AG04449 (cell line): ENCODE results near the gene SLPI.

Experiments
- CTCF ChIA-PET: fragments of 350-600 bp; formaldehyde crosslinking; extraction: SDS; loops from one replicate; lab custom pipeline; 2021; ENCODE audit warnings: antibody characterized with exemption; lab: Yijun Ruan, JAX
- POLR2A ChIA-PET: fragments of 400-600, 350-600 bp; formaldehyde crosslinking; extraction: SDS; loops from one replicate; lab custom pipeline; 2020; ENCODE audit warnings: antibody characterized with exemption, inconsistent platforms; lab: Yijun Ruan, JAX
- DNase-seq: peaks from one replicate; pipeline ENCODE4 v3.0.0-alpha.2; 2010; ENCODE audit warnings: low read depth, low spot score
- H3K4me3 ChIP-seq: 2 replicates; pipeline ENCODE4 v1.5.1; 2011; ENCODE audit warnings: low read depth, mild to moderate bottlenecking, control low read depth, low read length
- TF ChIP-seq, protein P1 (sequence below): IDR thresholded peaks from one replicate; pipeline ENCODE4 v1.5.1; 2011; ENCODE audit warnings: mild to moderate bottlenecking, moderate library complexity, low read length, control low read depth, inconsistent platforms; ENCODE audit not compliant: insufficient read depth; ENCODE audit errors: missing control alignments

SLPI gene

DNA sequence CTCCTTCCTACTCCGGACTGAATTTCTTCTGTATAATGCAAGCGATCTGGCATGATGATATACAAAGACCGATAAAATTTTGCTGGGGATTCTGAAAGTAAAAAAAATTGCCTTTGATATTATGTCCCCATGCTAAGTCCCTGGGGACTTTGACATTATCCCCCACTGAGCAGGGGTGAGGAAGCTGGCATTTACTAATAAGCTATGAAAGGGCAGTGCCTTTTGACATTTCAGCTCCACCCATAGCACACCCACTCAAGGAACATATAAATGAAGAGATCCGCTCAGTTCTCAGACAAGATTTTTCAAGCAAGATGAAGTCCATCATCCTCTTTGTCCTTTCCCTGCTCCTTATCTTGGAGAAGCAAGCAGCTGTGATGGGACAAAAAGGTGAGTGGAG, 33.3 kb downstream of the SLPI start, which contains the start of gene SEMG2:
Gene SEMG2, plus strand, starts transcription at position 298 of the 400 bp plus-strand sequence. Its CDS starts 17 bp downstream, at position 315.
- DNase-seq: no peak
- H3K4me3 ChIP-seq: no peak within 1 kb of the TSS
- ChIA-PET CTCF (no interaction called here), POLR2A (no interaction called here)
- TF ChIP-seq, protein P1, sequence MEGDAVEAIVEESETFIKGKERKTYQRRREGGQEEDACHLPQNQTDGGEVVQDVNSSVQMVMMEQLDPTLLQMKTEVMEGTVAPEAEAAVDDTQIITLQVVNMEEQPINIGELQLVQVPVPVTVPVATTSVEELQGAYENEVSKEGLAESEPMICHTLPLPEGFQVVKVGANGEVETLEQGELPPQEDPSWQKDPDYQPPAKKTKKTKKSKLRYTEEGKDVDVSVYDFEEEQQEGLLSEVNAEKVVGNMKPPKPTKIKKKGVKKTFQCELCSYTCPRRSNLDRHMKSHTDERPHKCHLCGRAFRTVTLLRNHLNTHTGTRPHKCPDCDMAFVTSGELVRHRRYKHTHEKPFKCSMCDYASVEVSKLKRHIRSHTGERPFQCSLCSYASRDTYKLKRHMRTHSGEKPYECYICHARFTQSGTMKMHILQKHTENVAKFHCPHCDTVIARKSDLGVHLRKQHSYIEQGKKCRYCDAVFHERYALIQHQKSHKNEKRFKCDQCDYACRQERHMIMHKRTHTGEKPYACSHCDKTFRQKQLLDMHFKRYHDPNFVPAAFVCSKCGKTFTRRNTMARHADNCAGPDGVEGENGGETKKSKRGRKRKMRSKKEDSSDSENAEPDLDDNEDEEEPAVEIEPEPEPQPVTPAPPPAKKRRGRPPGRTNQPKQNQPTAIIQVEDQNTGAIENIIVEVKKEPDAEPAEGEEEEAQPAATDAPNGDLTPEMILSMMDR: no peak

DNA sequence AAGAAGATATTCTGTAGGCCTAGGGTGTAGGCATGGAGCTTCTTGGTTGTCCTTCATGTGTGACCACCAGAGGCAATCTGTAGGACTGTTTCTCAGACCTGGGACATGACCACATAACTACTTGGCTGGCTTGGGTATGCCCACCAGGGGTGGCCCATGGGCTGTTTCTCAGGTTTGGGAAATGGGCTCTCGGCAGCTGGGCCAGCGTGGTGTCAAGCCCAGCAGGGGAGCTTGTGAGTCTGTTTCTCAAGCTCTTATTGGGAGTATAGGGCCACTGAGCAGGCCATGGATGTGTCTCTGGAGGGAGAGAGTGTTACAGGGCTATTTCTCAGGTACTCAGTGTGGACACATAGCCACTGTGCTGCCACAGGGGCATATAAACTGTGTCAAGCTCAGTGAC, 35.7 kb downstream of the SLPI start:
- TF ChIP-seq, protein P1: no peak
- no peak for DNase-seq
- POLR2A ChIA-PET: no interaction called here
- no peak overlapping the region for H3K4me3 ChIP-seq
- CTCF ChIA-PET: no interaction called here

DNA sequence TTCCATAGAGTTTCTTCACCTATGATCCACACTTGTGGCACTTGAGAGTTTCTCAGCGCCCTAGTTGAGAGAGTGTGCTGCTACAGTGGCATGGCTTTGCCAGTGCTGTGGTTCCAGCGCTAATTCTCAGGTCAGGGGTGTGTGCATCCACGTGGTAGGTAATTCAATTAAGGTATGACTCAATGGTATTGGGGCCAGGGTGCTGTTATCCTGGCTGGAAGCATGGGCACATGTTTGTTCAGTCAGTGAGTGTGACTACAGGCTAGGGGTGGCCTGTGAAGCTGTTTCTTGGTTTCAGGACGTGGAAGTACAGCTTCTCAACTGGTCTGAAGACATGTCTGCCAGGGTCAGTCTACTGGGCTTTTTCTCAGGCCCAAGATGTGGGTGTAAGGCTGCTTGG, 36.2 kb downstream of the SLPI start:
- TF ChIP-seq, protein P1: no peak
- ChIA-PET POLR2A (no interaction called here), CTCF (no interaction called here)
- no peak for DNase-seq
- no peak overlapping the region for H3K4me3 ChIP-seq

DNA sequence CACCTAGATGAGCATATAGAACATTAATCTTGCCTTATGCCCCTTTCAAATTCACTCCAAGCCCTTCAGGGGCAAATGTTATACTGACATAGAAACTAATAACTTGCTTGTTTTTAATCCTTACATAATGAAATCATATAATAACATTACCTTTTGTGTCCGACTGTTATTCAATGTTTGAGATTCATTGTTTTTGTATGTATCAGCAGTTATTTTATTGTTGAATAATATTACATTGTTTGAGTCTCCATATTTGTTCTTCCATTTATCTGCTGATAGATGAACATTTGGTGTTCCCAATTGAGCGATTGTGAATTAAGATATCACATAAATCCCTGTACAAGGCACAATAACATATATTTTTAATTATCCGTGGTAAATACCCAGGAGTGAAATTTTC, 41.5 kb downstream of the SLPI start:
- ChIA-PET CTCF (no interaction called here), POLR2A (no interaction called here)
- TF ChIP-seq, protein P1: no peak
- H3K4me3 ChIP-seq: no peak overlapping the region
- no peak for DNase-seq

DNA sequence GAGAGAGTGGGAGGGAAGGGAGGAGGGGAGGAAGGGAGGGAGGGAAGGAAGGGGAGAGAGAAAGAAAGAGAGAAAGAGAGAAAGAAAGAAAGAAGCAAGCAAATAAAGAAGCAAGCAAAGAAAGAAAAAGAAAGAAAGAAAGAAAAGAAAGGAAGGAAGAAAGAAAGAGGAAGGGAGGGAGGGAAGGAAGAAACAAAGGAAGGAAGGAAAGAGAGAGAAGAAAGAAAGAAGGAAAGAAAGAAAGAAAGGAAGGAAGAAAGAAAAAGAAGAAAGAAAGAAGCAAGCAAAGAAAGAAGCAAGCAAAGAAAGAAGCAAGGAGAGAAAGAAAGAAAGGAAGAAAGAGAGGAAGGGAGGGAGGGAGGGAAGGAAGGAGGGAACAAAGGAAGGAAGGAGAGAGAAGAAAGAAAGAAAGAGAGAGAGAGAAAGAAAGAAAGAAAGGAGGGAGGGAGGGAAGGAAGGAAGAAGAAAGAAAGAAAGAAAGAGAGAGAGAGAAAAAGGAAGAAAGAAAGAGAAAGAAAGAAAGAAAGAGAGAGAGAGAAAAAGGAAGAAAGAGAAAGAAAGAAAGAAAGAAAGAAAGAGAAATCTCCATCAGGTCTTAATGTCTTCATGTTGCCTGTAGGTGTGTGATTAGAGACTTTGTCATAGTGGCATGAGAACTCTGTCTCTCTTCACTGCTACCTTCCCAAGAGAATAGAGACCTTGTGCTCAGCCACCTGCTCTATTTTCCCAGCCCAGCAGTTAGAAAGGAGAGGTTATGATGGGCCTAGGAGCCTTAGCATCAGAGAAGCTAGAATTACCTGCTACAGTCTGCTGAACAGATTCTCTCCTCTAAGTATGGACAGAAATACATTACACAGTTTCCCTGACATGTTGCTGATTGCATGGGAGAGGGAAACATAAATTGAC, 42.5 kb downstream of the SLPI start:
- TF ChIP-seq, protein P1: no peak
- no peak overlapping the region for H3K4me3 ChIP-seq
- ChIA-PET POLR2A (no interaction called here), CTCF (no interaction called here)
- DNase-seq: no peak

DNA sequence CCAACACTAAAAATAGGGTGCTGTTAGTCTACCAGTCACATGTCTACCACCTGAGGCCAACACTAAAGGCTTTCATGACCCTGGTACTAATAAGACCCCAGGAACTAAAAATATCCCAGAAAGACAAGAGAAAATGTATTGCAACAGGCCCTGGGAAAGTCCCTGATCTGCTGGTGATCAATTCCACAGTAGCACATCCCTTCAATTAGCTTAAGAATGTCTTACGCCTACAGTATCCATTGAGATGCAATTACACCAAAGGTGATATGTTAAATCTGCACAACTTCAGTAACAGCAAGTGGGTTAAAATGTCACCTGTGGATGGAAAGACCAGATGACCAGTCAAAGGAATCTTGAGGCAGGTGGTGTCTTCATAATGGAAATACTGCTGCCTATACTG, 44.4 kb downstream of the SLPI start:
- ChIA-PET CTCF (no interaction called here), POLR2A (no interaction called here)
- no peak overlapping the region for H3K4me3 ChIP-seq
- TF ChIP-seq, protein P1: no peak
- DNase-seq: no peak
